LHCN-M2 (cell line): ENCODE results near the gene RASSF8. TPM values are rescaled to one million over a fixed set of nuclear protein-coding genes. Genes with fewer than 3 reads are reported as not detected.

Experiments used
- DNase-seq: peaks from one replicate; pipeline ENCODE4 v3.0.0-alpha.2; 2012; ENCODE audit warnings: low read depth
- total RNA-seq: library from RNA; depleted of rRNA; stranded (reverse); fragments of >200 nt; gene quantifications from 2 replicates; pipeline ENCODE4 v1.2.3, GENCODE V29; 2014; rRNA removed

RASSF8 gene
- total RNA-seq, 1 experiment from 2014 or later, result 26.6 TPM

GRCh38 chr12:26124446-26125399 lies 166.2 kb downstream of the RASSF8 start, which contains the start of gene BHLHE41:
TSS of gene BHLHE41 (minus strand) at chr12:26125037. CDS start at chr12:26124779, 258 bp downstream.
- DNase-seq, result peak; percentile 56

DNA sequence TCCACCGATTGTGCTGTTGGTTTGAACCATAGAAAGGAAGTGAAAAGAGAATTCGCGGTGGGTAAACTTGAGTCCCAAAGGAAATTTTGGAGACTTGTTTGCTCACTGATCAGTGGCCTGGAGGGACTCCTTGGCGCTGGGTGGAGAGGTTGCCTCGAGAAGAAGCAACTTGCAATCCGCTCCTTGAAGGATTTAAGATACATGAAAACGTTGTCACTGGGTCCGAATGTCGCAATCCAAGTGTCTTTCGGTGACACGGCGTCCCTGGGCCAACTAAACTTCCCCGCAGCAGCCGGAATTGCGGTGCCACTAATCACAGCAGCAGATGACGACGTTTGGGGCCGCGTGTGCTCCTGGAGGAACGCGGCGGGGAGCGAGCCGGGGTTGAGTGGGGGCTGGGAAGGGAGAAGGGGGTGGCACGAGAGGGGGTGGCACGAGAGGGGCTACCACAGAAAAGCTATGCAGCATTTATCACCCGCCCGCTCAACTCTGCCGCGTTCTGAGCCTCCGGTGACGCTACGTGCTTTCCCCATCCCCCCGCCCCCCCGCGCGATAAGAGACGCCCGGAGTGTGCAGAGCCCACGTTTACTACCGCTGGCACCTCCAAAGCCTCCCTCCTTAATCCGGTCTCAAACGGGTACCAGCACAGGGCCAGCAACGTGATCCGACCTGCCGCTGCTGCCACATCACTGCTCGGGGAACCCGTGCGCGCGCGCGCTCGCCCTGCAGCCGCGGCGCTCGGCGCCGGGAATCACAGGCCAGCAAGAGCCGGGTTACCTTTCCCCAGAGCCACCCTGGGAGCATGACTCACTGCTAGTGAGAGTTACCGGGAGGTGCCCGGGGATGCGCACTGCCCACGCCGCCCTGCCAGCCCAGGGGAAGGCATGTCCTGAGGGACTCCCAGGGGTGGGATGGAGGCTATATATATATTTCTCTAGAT lies 167.2 kb downstream of the RASSF8 start:
- DNase-seq, result peak; percentile 78

DNA sequence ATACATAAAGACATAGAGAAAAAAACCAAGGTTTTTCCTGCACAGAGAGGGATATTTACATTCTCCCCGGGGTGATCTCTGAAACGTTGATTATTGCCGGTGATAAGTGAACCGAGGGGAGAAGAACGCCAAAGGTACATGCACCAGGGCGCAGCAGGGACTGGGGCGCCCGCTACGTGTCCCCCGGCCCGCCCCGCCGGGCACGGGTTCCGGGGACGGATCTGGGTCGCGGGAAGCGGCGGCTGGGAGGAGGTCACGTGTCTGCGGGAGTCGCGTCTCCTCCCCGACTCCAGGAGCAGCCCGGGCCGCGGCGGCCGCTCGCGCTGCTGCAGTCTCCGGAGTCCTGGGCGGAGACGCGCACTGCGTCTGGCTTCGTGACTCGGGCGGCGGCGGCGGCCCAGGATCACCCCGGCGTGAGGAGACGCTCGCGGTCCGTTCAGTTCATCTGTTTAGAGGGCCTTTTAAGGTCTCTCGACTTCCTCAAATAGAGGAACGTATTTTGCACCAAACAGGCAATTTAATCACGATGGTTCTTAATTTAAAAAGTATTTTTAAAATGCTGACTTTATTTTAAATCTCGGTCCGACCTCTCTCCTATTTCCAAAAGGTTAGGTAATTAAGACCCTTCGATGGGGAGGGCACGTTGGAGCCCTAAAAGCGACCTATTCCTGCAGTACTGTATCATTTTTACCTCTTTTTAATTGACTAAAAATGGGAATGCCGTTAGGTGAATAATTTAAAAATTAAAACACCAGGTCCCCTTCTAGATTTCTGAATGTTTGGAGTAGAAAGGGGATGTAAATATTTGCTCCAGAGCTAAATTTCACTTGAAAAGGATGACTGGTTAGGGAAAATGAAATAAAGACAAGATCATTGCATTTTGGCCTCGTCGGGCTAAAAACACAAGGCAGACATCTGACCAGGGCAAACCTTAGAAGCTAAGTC lies 168.1 kb downstream of the RASSF8 start:
- DNase-seq, result peak; percentile 75

DNA sequence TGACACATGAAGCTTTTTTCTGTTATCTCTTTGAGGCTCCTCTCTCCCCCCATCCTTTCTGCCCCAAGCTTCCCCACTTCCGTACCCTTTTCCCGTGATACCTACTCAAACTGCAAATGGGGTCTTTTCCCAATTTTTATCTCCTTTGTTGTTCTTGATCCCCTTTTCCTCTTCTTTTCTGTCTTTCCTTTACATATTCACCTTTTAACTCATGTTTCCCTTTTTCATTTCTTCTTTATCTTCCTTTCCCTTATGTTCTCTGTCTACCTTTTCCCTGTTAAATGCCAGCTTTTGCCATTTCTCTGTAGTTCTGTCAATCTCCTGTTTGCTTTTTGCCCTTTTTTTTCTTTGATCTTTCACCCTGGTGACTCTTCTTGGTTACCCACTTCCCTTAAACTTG lies 168.9 kb downstream of the RASSF8 start:
- no peak for DNase-seq

GRCh38 chr12:26128168-26128567 lies 169.7 kb downstream of the RASSF8 start:
- DNase-seq, result no peak

Other genes with a start within 250 kb of the RASSF8 start
- gene BHLHE41, start 166.4 kb downstream of the RASSF8 start, total RNA-seq, result 2.4 and 4.0 TPM in 2 replicates
- gene SSPN, start 236.9 kb downstream of the RASSF8 start, total RNA-seq, result 9.0 and 12.8 TPM in 2 replicates